IMR-90 (cell line): Measurements from ENCODE around the gene LEMD1. TPM values are rescaled to one million over a fixed set of nuclear protein-coding genes. Genes with fewer than 3 reads are reported as not detected.

Experiments used
- ATAC-seq: fragments of 200-7000 bp; cut with Tn5 transposase; 2 replicates; pipeline ENCODE4 v1.9.1; 2020; ENCODE audit warnings: low read depth, mild to moderate bottlenecking, moderate library complexity
- BruUV-seq: library from RNA; stranded (reverse); fragments of 400-500 nt; replicated peaks from 2 replicates; lab custom pipeline; 2021; lab: Mats Ljungman, UMichigan
- CTCF ChIA-PET: fragments of 300-600 bp; formaldehyde crosslinking; extraction: SDS; loops from one replicate; lab custom pipeline; 2021; ENCODE audit warnings: antibody characterized with exemption; lab: Yijun Ruan, JAX
- POLR2A ChIA-PET: fragments of 300-600 bp; sonication (Branson Sonifier 250); formaldehyde crosslinking; loops from one replicate; lab custom pipeline; 2022; ENCODE audit warnings: antibody characterized with exemption; ENCODE audit not compliant: unreplicated experiment; lab: Charles Lee
- DNase-seq: peaks from one replicate; pipeline ENCODE4 v3.0.0; 2013
- H2AFZ ChIP-seq: replicated peaks from 2 replicates; pipeline ENCODE3; 2013; ENCODE audit warnings: low read length, mild to moderate bottlenecking; ENCODE audit not compliant: poor library complexity
- H2AK5ac ChIP-seq: 2 replicates; pipeline ENCODE4 v1.6.1; 2013; ENCODE audit warnings: low read depth, low read length, inconsistent platforms
- H2AK9ac ChIP-seq: replicated peaks from 2 replicates; pipeline ENCODE3; 2013; ENCODE audit warnings: mild to moderate bottlenecking, low read depth, low read length, moderate library complexity; ENCODE audit not compliant: poor library complexity
- H2BK120ac ChIP-seq: 2 replicates; pipeline ENCODE4 v1.6.1; 2013; ENCODE audit warnings: low read depth, low read length, inconsistent platforms
- H2BK15ac ChIP-seq: 3 replicates; pipeline ENCODE4 v1.6.1; 2013; ENCODE audit warnings: low read depth, low read length, inconsistent platforms
- H2BK20ac ChIP-seq: 2 replicates; pipeline ENCODE4 v1.6.1; 2013; ENCODE audit warnings: low read depth, mild to moderate bottlenecking, inconsistent platforms, low read length, moderate library complexity
- H2BK5ac ChIP-seq: 2 replicates; pipeline ENCODE4 v1.6.1; 2013; ENCODE audit warnings: mild to moderate bottlenecking, low read depth, low read length, inconsistent platforms; ENCODE audit not compliant: poor library complexity, severe bottlenecking
- H3K14ac ChIP-seq: replicated peaks from 2 replicates; pipeline ENCODE4 v1.6.1; 2013; ENCODE audit warnings: low read depth, low read length, inconsistent platforms
- H3K18ac ChIP-seq: 2 replicates; pipeline ENCODE4 v1.6.1; 2013; ENCODE audit warnings: low read depth, low read length, control low read depth
- H3K23ac ChIP-seq: 2 replicates; pipeline ENCODE4 v1.6.1; 2013; ENCODE audit warnings: low read depth, low read length, inconsistent platforms
- H3K27ac ChIP-seq: 2 replicates; pipeline ENCODE4 v1.5.1; 2013; ENCODE audit warnings: mild to moderate bottlenecking, control low read depth, low read length; ENCODE audit not compliant: insufficient read depth
- H3K27me3 ChIP-seq: 2 replicates; pipeline ENCODE4 v1.6.1; 2013; ENCODE audit warnings: low read length; ENCODE audit not compliant: control insufficient read depth, insufficient read depth
- H3K36me3 ChIP-seq: 2 replicates; pipeline ENCODE4 v1.6.1; 2013; ENCODE audit warnings: low read length, mixed read lengths; ENCODE audit not compliant: control insufficient read depth, insufficient read depth
- H3K4ac ChIP-seq: 2 replicates; pipeline ENCODE4 v1.6.1; 2013; ENCODE audit warnings: low read depth, low read length, inconsistent platforms
- H3K4me1 ChIP-seq: 2 replicates; pipeline ENCODE4 v1.6.1; 2013; ENCODE audit warnings: low read length, mixed read lengths; ENCODE audit not compliant: control insufficient read depth, insufficient read depth
- H3K4me2 ChIP-seq: 2 replicates; pipeline ENCODE4 v1.6.1; 2013; ENCODE audit warnings: low read depth, mild to moderate bottlenecking, control low read depth, low read length, moderate library complexity
- H3K4me3 ChIP-seq: 2 replicates; pipeline ENCODE4 v1.5.1; 2013; ENCODE audit warnings: low read depth, mild to moderate bottlenecking, control low read depth, low read length, moderate library complexity; ENCODE audit not compliant: insufficient read depth
- H3K56ac ChIP-seq: 2 replicates; pipeline ENCODE4 v1.6.1; 2013; ENCODE audit warnings: low read length, inconsistent platforms; ENCODE audit not compliant: insufficient read depth; ENCODE audit errors: extremely low read depth
- H3K79me1 ChIP-seq, 2 experiments: 2 replicates each; pipeline ENCODE4 v1.6.1; 2013; ENCODE audit warnings: low read length in 2 of 2, inconsistent platforms in 1 of 2, low read depth in 1 of 2
- H3K9ac ChIP-seq: 2 replicates; pipeline ENCODE4 v1.6.1; 2013; ENCODE audit warnings: low read depth, low read length, control low read depth
- H3K9me1 ChIP-seq: 2 replicates; pipeline ENCODE4 v1.6.1; 2013; ENCODE audit warnings: low read length, inconsistent platforms; ENCODE audit not compliant: insufficient read depth
- H3K9me3 ChIP-seq: 2 replicates; pipeline ENCODE4 v1.6.1; 2013; ENCODE audit warnings: low read length; ENCODE audit not compliant: control insufficient read depth, insufficient read depth
- H4K20me1 ChIP-seq: 2 replicates; pipeline ENCODE4 v1.6.1; 2013; ENCODE audit warnings: low read length, inconsistent platforms; ENCODE audit not compliant: insufficient read depth
- H4K5ac ChIP-seq: 2 replicates; pipeline ENCODE4 v1.6.1; 2013; ENCODE audit warnings: mild to moderate bottlenecking, low read depth, low read length, control low read depth
- H4K8ac ChIP-seq, 2 experiments: 2 replicates each; pipeline ENCODE4 v1.6.1; 2013; ENCODE audit warnings: low read depth in 2 of 2, low read length in 2 of 2, control low read depth in 1 of 2, inconsistent platforms in 1 of 2
- H4K91ac ChIP-seq: 2 replicates; pipeline ENCODE4 v1.6.1; 2013; ENCODE audit warnings: low read depth, low read length, inconsistent platforms; ENCODE audit not compliant: insufficient read depth
- ELK1 ChIP-seq: fragments of 150-350 bp; IDR thresholded peaks from 2 replicates; pipeline ENCODE4 v1.6.1; 2016; ENCODE audit warnings: low read depth, mild to moderate bottlenecking, low read length, moderate library complexity, borderline replicate concordance
- MAZ ChIP-seq: IDR thresholded peaks from 2 replicates; pipeline ENCODE4 v1.6.1; 2012; ENCODE audit warnings: low read depth, mild to moderate bottlenecking, low read length, improper control_type of control experiment, moderate library complexity, borderline replicate concordance
- NFE2L2 ChIP-seq: fragments of 150-350 bp; IDR thresholded peaks from 2 replicates; pipeline ENCODE4 v1.6.1; 2016; ENCODE audit warnings: low read depth, mild to moderate bottlenecking, low read length
- RAD21 ChIP-seq: IDR thresholded peaks from 2 replicates; pipeline ENCODE4 v1.6.1; 2012; ENCODE audit warnings: low read length, improper control_type of control experiment
- SMC3 ChIP-seq: fragments of 150-350 bp; IDR thresholded peaks from 2 replicates; pipeline ENCODE4 v1.6.1; 2016; ENCODE audit warnings: low read depth, mild to moderate bottlenecking, antibody characterized with exemption, low read length, moderate library complexity
- WGBS, 2 experiments: methylation state at CpG; one replicate each; pipeline versions ENCODE4 v1.1.5 to v1.1.7; 2013; ENCODE audit warnings: missing lambda C conversion rate in 2 of 2; ENCODE audit not compliant: insufficient read length in 1 of 2; ENCODE audit errors: extremely low coverage in 2 of 2; 5-methylcytosine and 5-hydroxymethylcytosine counted together
- dilution Hi-C: fragments of 300-500 bp; cut with HindIII; formaldehyde crosslinking; loops from one replicate; pipeline ENCODE4 v1.14.3; 2018; ENCODE audit warnings: low sequenced_read_pairs; ENCODE audit not compliant: unreplicated experiment
- in situ Hi-C: fragments of 300-500 bp; cut with MboI; formaldehyde crosslinking; loops from 3 replicates; pipeline ENCODE4 v1.14.3; 2019; ENCODE audit warnings: low sequenced_read_pairs, inconsistent platforms, mixed read lengths
- intact Hi-C: fragments of 100-400 bp; cut with micrococcal nuclease; formaldehyde crosslinking; loops from 2 replicates; pipeline ENCODE4 v1.10.0; 2022
- polyA plus RNA-seq, 3 experiments: library from polyadenylated mRNA; depleted of rRNA; stranded (reverse); fragments of >200 nt; gene quantifications; 2 replicates each; pipeline ENCODE4 v1.2.3, GENCODE V29; 2012; ENCODE audit warnings: low replicate concordance in 1 of 3
- total RNA-seq: library from RNA; depleted of rRNA; stranded (reverse); fragments of >200 nt; gene quantifications from 2 replicates; pipeline ENCODE4 v1.2.3, GENCODE V29; 2012

The LEMD1 gene
- total and polyA plus RNA-seq, 2 of the 4 experiments (the other 2 are of a cell fraction): not detected

DNA sequence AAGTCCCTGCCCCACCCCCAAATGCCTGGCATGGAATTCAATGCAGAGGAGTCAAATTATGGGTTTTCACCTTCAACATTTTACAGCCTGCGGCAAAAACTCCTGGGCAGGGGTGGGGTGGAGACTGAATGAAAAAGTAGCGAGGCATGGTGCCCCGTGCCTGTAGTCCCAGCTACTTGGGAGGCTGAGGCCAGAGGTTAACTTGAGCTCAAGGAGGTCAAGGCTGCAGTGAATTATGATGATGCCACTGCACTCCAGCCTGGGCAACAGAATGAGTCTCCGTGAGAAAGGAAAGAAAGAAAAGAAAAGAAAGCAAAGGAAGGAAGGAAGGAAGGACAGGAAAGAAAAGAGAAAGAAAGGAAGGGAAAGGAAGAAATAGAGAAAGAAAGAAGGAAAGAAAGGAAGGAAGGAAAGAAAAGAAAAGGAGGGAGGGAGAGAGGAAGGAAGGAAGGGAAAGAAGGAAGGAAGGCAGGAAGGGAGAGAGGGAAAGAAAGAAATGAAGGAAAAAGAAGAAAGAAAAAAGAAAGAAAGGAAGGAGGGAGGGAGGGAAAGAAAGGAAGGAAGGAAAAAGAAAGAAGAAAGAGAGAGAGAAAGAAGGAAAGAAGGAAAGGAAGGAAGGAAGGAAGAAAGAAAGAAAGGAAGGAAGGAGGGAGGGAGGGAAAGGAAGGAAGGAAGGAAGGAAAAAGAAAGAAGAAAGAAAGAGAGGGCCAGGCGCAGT is 11.1 kb downstream of the LEMD1 start:
- TF ChIP-seq SMC3 (no peak), ELK1 (no peak), MAZ (no peak), NFE2L2 (no peak), RAD21 (no peak)
- no peak overlapping the region for H3K27ac ChIP-seq
- no peak overlapping the region for H2BK20ac ChIP-seq
- no peak overlapping the region for H4K5ac ChIP-seq
- ChIA-PET POLR2A (no interaction called here), CTCF (no interaction called here)
- no peak overlapping the region for H2BK5ac ChIP-seq
- no peak overlapping the region for H4K91ac ChIP-seq
- no peak overlapping the region for H3K23ac ChIP-seq
- 44% methylated on average over 3 of the region's 5 CpGs; no CpG with 5 or more reads in 1 of the 2 experiments for WGBS, 2 experiments
- H3K4ac ChIP-seq: no peak overlapping the region
- H3K56ac ChIP-seq: no peak overlapping the region
- no peak overlapping the region for H3K18ac ChIP-seq
- no peak overlapping the region for H3K4me2 ChIP-seq
- no peak overlapping the region for H3K4me3 ChIP-seq
- H4K8ac ChIP-seq: no peak overlapping the region
- intact Hi-C loops (no loop called here), dilution Hi-C loops (no loop called here), in situ Hi-C loops (no loop called here)
- H3K4me1 ChIP-seq: no peaks in the 10 kb centered on the region
- H2AFZ ChIP-seq: no peak overlapping the region
- no peak overlapping the region for H2BK15ac ChIP-seq
- H2AK9ac ChIP-seq: no peak overlapping the region
- H3K9me3 ChIP-seq: no peaks in the 10 kb centered on the region
- no peak overlapping the region for H3K9ac ChIP-seq
- no peak overlapping the region for H3K14ac ChIP-seq
- no TSS peak for BruUV-seq
- no peaks in the 10 kb centered on the region for H3K9me1 ChIP-seq
- DNase-seq (no peak), ATAC-seq (no peak)
- H4K20me1 ChIP-seq: no peaks in the 10 kb centered on the region
- no peaks in the 10 kb centered on the region for H3K79me1 ChIP-seq
- H2AK5ac ChIP-seq: no peak overlapping the region
- no peak overlapping the region for H2BK120ac ChIP-seq
- peaks cover 24% of the 10 kb centered on the region for H3K27me3 ChIP-seq
- H3K36me3 ChIP-seq: no peaks in the 10 kb centered on the region
